Stomach (tissue), 9 donors: ENCODE data around the gene RSRC1. TPM values are rescaled to one million over a fixed set of nuclear protein-coding genes. Genes with fewer than 3 reads are reported as not detected.

Source experiments
- DNase-seq, 2 donors: peaks; one replicate each; pipeline versions ENCODE4 v3.0.0 to v3.0.0-alpha.2; 2013 to 2019
- H3K27ac ChIP-seq, 5 donors: fragments of 200-600 bp in 4 of 5; sonication (generic) in 4 of 5; one replicate each; pipeline ENCODE4 v1.5.1; 2013 to 2019; ENCODE audit warnings: mild to moderate bottlenecking in 1 of 5, moderate library complexity in 1 of 5
- H3K27me3 ChIP-seq, 3 donors: fragments of 200-600 bp; sonication (generic); one replicate each; pipeline ENCODE4 v1.5.1; 2017 to 2019; ENCODE audit warnings: mixed run types in 1 of 3
- H3K36me3 ChIP-seq, 4 donors: fragments of 200-600 bp; sonication (generic); 1 replicate in 3 of 4; 2 replicates in 1 of 4; pipeline ENCODE4 v1.5.1; 2016 to 2019
- H3K4me1 ChIP-seq, 4 donors: fragments of 200-600 bp; sonication (generic); one replicate each; pipeline ENCODE4 v1.5.1; 2016 to 2019
- H3K4me3 ChIP-seq, 4 donors: fragments of 200-600 bp; sonication (generic) in 3 of 4; one replicate each; pipeline ENCODE4 v1.5.1; 2016 to 2019; ENCODE audit warnings: mild to moderate bottlenecking in 1 of 4
- H3K9me3 ChIP-seq, 4 donors: fragments of 200-600 bp; sonication (generic); one replicate each; pipeline ENCODE4 v1.5.1; 2016 to 2019
- CTCF ChIP-seq, 7 experiments: fragments of 450-650 bp in 4 of 7; fragments of 200-600 bp in 3 of 7; sonication (generic) in 3 of 7; IDR thresholded peaks; one replicate each; pipeline ENCODE4 v1.5.1; 2016 to 2019; ENCODE audit warnings: antibody characterized with exemption in 7 of 7, control low read depth in 2 of 7, mild to moderate bottlenecking in 1 of 7
- EP300 ChIP-seq: sonication (generic); formaldehyde crosslinking; IDR thresholded peaks from one replicate; pipeline ENCODE4 v1.6.1; 2017; ENCODE audit warnings: antibody characterized with exemption
- POLR2A ChIP-seq, 4 donors: fragments of 450-650 bp; IDR thresholded peaks; one replicate each; pipeline ENCODE4 v1.6.1; 2016; ENCODE audit warnings: antibody characterized with exemption in 4 of 4, control low read depth in 2 of 4, mild to moderate bottlenecking in 1 of 4, moderate library complexity in 1 of 4
- POLR2AphosphoS5 ChIP-seq, 3 donors: sonication (generic); formaldehyde crosslinking; IDR thresholded peaks; one replicate each; pipeline ENCODE4 v1.6.1; 2016; ENCODE audit warnings: antibody characterized with exemption in 3 of 3
- WGBS, 5 donors: extraction: QIAGEN DNeasy Blood & Tissue Kit in 3 of 5; methylation state at CpG; one replicate each; pipeline versions ENCODE4 v1.1.5 to v1.1.7; 2013 to 2018; 5-methylcytosine and 5-hydroxymethylcytosine counted together
- intact Hi-C: fragments of 100-400 bp; cut with DNase I; formaldehyde crosslinking; loops from one replicate; pipeline ENCODE4 v1.15.1; 2023; ENCODE audit warnings: low total_unique reads
- polyA plus RNA-seq, 3 donors: library from polyadenylated mRNA; stranded (reverse); fragments of 200-250 nt; gene quantifications; one replicate each; pipeline ENCODE4 v1.2.3, GENCODE V29; 2013
- total RNA-seq, 5 donors: library from RNA; depleted of rRNA; stranded (reverse); fragments of >200 nt; gene quantifications; one replicate each; pipeline versions ENCODE4 v1.1.0 to v1.2.3, GENCODE V29; 2014 to 2016
- donor health status: healthy with polysubstance abuse.
- donor health status: Bipolar disorder and iron deficiency.
- donor health status: healthy.

The RSRC1 gene
- total and polyA plus RNA-seq, 8 donors: 1.7 to 502 (median 12.0) TPM

- Histone ChIP-seq H3K4me1 (no peaks in the 10 kb centered on the region), H3K27me3 (no peaks in the 10 kb centered on the region), H3K27ac (no peak overlapping the region), H3K9me3 (no peaks in the 10 kb centered on the region), H3K4me3 (no peak overlapping the region), H3K36me3 (no peaks in the 10 kb centered on the region)
- intact Hi-C loops: no loop called here
- DNase-seq: no peak
- TF ChIP-seq POLR2AphosphoS5 (IDR thresholded peaks at IDR 0.05): no peak
- TF ChIP-seq CTCF (IDR thresholded peaks at IDR 0.05): no peak
- no peak for TF ChIP-seq EP300
- TF ChIP-seq POLR2A (IDR thresholded peaks at IDR 0.05): no peak
Measured at GRCh38 chr3:158297940-158298339, 188.1 kb downstream of the RSRC1 start.

GRCh38 chr3:158308236-158308928 lies 198.5 kb downstream of the RSRC1 start:
- no peak for DNase-seq
- no peaks in the 10 kb centered on the region for H3K27me3 ChIP-seq
- H3K36me3 ChIP-seq: no peaks in the 10 kb centered on the region
- no peak overlapping the region for H3K4me3 ChIP-seq
- no peaks in the 10 kb centered on the region for H3K9me3 ChIP-seq
- no peak for TF ChIP-seq POLR2AphosphoS5 (IDR thresholded peaks at IDR 0.05)
- TF ChIP-seq CTCF (IDR thresholded peaks at IDR 0.05): no peak
- TF ChIP-seq EP300: no peak
- TF ChIP-seq POLR2A (IDR thresholded peaks at IDR 0.05): no peak
- no peak overlapping the region for H3K27ac ChIP-seq
- H3K4me1 ChIP-seq: no peaks in the 10 kb centered on the region
- intact Hi-C loops: no loop called here
- WGBS, 5 donors: 93 to 97% (median 95%) methylated on average over 8 of the region's 8 CpGs

GRCh38 chr3:158312560-158313141 lies 202.8 kb downstream of the RSRC1 start:
- no peak overlapping the region for H3K4me3 ChIP-seq
- no peak overlapping the region for H3K27ac ChIP-seq
- intact Hi-C loops: no loop called here
- no peaks in the 10 kb centered on the region for H3K36me3 ChIP-seq
- DNase-seq: no peak
- H3K4me1 ChIP-seq: no peaks in the 10 kb centered on the region
- no peaks in the 10 kb centered on the region for H3K27me3 ChIP-seq
- no peaks in the 10 kb centered on the region for H3K9me3 ChIP-seq
- TF ChIP-seq EP300: no peak
- TF ChIP-seq CTCF (IDR thresholded peaks at IDR 0.05): no peak
- TF ChIP-seq POLR2AphosphoS5 (IDR thresholded peaks at IDR 0.05): no peak
- no peak for TF ChIP-seq POLR2A (IDR thresholded peaks at IDR 0.05)

- H3K36me3 ChIP-seq: no peaks in the 10 kb centered on the region
- TF ChIP-seq POLR2AphosphoS5 (IDR thresholded peaks at IDR 0.05): no peak
- TF ChIP-seq POLR2A (IDR thresholded peaks at IDR 0.05): no peak
- TF ChIP-seq EP300: no peak
- TF ChIP-seq CTCF (IDR thresholded peaks at IDR 0.05): no peak
- WGBS, 5 donors: 41 to 54% (median 49%) methylated on average over 3 of the region's 3 CpGs
- H3K27me3 ChIP-seq: no peaks in the 10 kb centered on the region
- intact Hi-C loops: no loop called here
- H3K4me1 ChIP-seq: no peaks in the 10 kb centered on the region
- H3K4me3 ChIP-seq: no peak overlapping the region
- peak in 1 of 2 donors; percentile 56 for DNase-seq
- no peaks in the 10 kb centered on the region for H3K9me3 ChIP-seq
- H3K27ac ChIP-seq: no peak overlapping the region
Measured at GRCh38 chr3:158313338-158313927, 203.5 kb downstream of the RSRC1 start.
